ENCODE measurements around the gene GPC1.

GRCh38 chr2:240429341-240429871 lies 6.1 kb upstream of the GPC1 start:
- TF ChIP-seq CTCF (IDR thresholded peaks at IDR 0.05; ENCODE audit: poor library complexity) (no peak), EZH2 (IDR thresholded peaks at IDR 0.05; ENCODE audit: borderline replicate concordance) (no peak), EZH2phosphoT487 (IDR thresholded peaks at IDR 0.05; ENCODE audit: low read depth, severe bottlenecking, unreplicated experiment) (no peak)
